Islet of Langerhans (tissue), 1 donor: ENCODE results near the gene P2RX7.

ENCODE experiments used
- FAIRE-seq: peaks from one replicate; lab custom pipeline; 2011; peaks lifted over from hg19 to GRCh38; lab: Jason Lieb, UNC

P2RX7 gene

DNA sequence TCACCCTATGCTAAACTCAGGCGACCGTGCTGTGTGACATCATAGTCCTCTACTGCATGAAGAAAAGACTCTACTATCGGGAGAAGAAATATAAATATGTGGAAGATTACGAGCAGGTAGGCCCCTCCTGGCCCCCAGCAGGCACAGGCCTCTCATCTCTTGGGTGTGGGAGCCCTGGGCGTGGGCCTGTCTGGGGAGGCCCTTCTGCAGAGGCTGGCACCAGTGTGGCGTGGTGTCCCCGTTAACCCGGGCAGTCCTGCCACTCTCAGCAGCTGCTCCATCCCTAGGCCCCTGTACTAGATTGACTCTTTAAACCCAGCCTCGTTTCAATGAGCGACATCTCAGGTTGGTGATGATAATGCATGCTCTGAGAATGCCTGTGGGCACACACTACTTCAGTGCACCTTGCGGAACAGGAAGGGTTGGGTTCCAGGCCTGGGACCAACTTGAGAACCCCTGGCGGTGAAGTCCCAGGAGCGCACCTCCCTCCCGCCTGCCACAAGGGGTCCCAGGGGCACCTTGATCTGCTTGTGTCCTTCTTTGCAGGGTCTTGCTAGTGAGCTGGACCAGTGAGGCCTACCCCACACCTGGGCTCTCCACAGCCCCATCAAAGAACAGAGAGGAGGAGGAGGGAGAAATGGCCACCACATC, 100.4 kb downstream of the P2RX7 start:
- no peak for FAIRE-seq

DNA sequence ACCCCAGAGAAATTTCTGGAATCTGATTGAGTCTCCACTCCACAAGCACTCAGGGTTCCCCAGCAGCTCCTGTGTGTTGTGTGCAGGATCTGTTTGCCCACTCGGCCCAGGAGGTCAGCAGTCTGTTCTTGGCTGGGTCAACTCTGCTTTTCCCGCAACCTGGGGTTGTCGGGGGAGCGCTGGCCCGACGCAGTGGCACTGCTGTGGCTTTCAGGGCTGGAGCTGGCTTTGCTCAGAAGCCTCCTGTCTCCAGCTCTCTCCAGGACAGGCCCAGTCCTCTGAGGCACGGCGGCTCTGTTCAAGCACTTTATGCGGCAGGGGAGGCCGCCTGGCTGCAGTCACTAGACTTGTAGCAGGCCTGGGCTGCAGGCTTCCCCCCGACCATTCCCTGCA, 100.9 kb downstream of the P2RX7 start:
- FAIRE-seq, result no peak

DNA sequence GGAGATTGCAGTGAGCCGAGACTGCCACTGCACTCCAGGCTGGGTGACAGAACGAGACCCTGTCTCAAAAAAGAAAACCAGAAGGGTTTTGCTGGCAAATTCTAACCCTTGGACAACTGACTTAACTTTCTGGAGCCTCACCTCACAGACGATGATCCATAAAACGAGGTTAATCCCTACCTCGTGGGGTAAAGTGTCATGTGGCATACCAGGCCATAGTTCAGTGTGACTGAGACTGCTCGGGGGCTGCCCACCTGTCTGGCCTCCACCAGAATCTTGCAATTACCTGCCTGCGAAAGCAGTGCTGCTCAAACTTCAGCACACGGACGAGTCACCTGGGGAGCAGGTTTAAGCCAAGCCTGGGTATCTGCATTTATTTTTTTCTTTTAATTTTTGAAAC, 104.1 kb downstream of the P2RX7 start:
- FAIRE-seq, result no peak

DNA sequence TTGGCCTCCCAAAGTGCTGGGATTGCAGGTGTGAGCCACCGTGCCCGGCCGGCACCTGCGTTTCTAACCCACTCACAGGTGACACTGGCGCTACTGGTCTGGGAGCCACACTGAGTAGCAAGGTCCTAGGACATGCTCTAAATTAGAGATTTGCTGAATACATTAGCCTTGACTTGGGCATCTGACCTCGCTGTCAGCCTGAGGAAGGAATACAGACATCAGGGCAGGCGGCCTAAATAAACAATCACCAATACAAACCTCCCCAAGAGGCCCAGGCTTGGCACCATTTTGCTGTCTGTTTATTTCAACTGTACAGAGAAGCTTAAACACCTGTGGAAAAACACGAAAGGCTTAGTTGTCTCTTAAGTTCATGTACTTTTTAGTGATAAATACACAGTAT, 104.7 kb downstream of the P2RX7 start:
- FAIRE-seq, result no peak
